B cell (primary cell): ENCODE results near the gene RICTOR. TPM values are rescaled to one million over a fixed set of nuclear protein-coding genes. Genes with fewer than 3 reads are reported as not detected.

Experiments
- ATAC-seq: fragments of 200-7000 bp; cut with Tn5 transposase; one replicate; pipeline ENCODE4 v1.10.0; 2021; ENCODE audit warnings: low read depth, mild to moderate bottlenecking, moderate number of reproducible peaks, moderate library complexity
- CTCF ChIA-PET: fragments of 350-600 bp; sonication (Branson Sonifier 250); formaldehyde crosslinking; loops from one replicate; lab custom pipeline; 2021; ENCODE audit warnings: antibody characterized with exemption, inconsistent platforms; lab: Charles Lee
- POLR2A ChIA-PET: fragments of 350-600 bp; sonication (Branson Sonifier 250); formaldehyde crosslinking; loops from one replicate; lab custom pipeline; 2021; ENCODE audit warnings: antibody characterized with exemption; lab: Charles Lee
- DNase-seq: peaks from one replicate; pipeline ENCODE4 v3.0.0; 2013
- H2AFZ ChIP-seq: 2 replicates; pipeline ENCODE4 v1.6.1; 2012; ENCODE audit warnings: mild to moderate bottlenecking, low read depth, low read length; ENCODE audit not compliant: insufficient read depth, poor library complexity, severe bottlenecking
- H3K27ac ChIP-seq, 2 donors: 1 replicate in 1 of 2; 2 replicates in 1 of 2; pipeline ENCODE4 v1.5.1; 2012 to 2013; ENCODE audit warnings: low read length in 2 of 2, mild to moderate bottlenecking in 2 of 2, moderate library complexity in 1 of 2
- H3K27me3 ChIP-seq, 4 experiments: fragments of 200-600 bp in 1 of 4; sonication (generic) in 1 of 4; replicated peaks in 1 of 4; 1 replicate in 2 of 4; 2 replicates in 2 of 4; pipeline versions ENCODE4 v1.6.1 to v1.7.0; 2013 to 2016; ENCODE audit warnings: low read length in 3 of 4, mild to moderate bottlenecking in 2 of 4, mixed read lengths in 1 of 4, moderate library complexity in 1 of 4; ENCODE audit not compliant: insufficient read depth in 4 of 4, control insufficient read depth in 3 of 4; ENCODE audit errors: control extremely low read depth in 1 of 4
- H3K36me3 ChIP-seq, 2 experiments: replicated peaks in 1 of 2; 1 replicate in 1 of 2; 2 replicates in 1 of 2; pipeline versions ENCODE4 v1.6.1 to v1.7.1; 2013; ENCODE audit warnings: low read length in 1 of 2; ENCODE audit not compliant: insufficient read depth in 2 of 2, control insufficient read depth in 1 of 2; ENCODE audit errors: control extremely low read depth in 1 of 2, extremely low read depth in 1 of 2
- H3K4me1 ChIP-seq, 2 donors: fragments of 200-600 bp in 1 of 2; sonication (generic) in 1 of 2; 1 replicate in 1 of 2; 2 replicates in 1 of 2; pipeline versions ENCODE4 v1.5.1 to v1.6.1; 2013 to 2017; ENCODE audit warnings: low read length in 2 of 2; ENCODE audit not compliant: control insufficient read depth in 2 of 2, insufficient read depth in 2 of 2
- H3K4me2 ChIP-seq: replicated peaks from 2 replicates; pipeline ENCODE3; 2012; ENCODE audit warnings: mild to moderate bottlenecking, low read depth, low read length; ENCODE audit not compliant: poor library complexity, severe bottlenecking
- H3K4me3 ChIP-seq, 5 experiments: fragments of 200-600 bp in 1 of 5; sonication (generic) in 1 of 5; 1 replicate in 3 of 5; 2 replicates in 2 of 5; pipeline versions ENCODE4 v1.5.1 to v1.7.0; 2011 to 2016; ENCODE audit warnings: low read length in 4 of 5, mild to moderate bottlenecking in 4 of 5, low read depth in 2 of 5, control low read depth in 1 of 5, moderate library complexity in 1 of 5; ENCODE audit not compliant: insufficient read depth in 1 of 5; ENCODE audit errors: control extremely low read depth in 1 of 5, extremely low read depth in 1 of 5
- H3K79me2 ChIP-seq: fragments of 200-600 bp; sonication (generic); one replicate; pipeline ENCODE4 v1.6.0; 2016; ENCODE audit warnings: low read length; ENCODE audit not compliant: control insufficient read depth, insufficient read depth
- H3K9ac ChIP-seq: fragments of 200-600 bp; sonication (generic); 2 replicates; pipeline ENCODE4 v1.6.1; 2017; ENCODE audit warnings: mild to moderate bottlenecking, low read length, moderate library complexity
- H3K9me3 ChIP-seq, 3 donors: one replicate each; pipeline versions ENCODE4 v1.6.1 to v1.7.1; 2013; ENCODE audit warnings: low read length in 2 of 3; ENCODE audit not compliant: control insufficient read depth in 2 of 3, insufficient read depth in 1 of 3; ENCODE audit errors: control extremely low read depth in 1 of 3
- H4K20me1 ChIP-seq: 2 replicates; pipeline ENCODE4 v1.6.0; 2012; ENCODE audit warnings: mild to moderate bottlenecking, low read length; ENCODE audit not compliant: insufficient read depth, control insufficient read depth, poor library complexity, severe bottlenecking
- H3K27ac Mint-ChIP-seq: one replicate; pipeline ENCODE4 v1.8.0; 2021; ENCODE audit warnings: mixed read lengths
- H3K27me3 Mint-ChIP-seq: one replicate; pipeline ENCODE4 v1.8.0; 2021; ENCODE audit warnings: mixed read lengths
- H3K4me1 Mint-ChIP-seq: one replicate; pipeline ENCODE4 v1.8.0; 2021; ENCODE audit warnings: mixed read lengths
- H3K4me3 Mint-ChIP-seq: one replicate; pipeline ENCODE4 v1.8.0; 2021; ENCODE audit warnings: mixed read lengths
- H3K9me3 Mint-ChIP-seq: one replicate; pipeline ENCODE4 v1.8.0; 2022; ENCODE audit warnings: mixed read lengths; ENCODE audit not compliant: insufficient read depth
- EZH2 ChIP-seq: IDR thresholded peaks from 2 replicates; pipeline ENCODE4 v1.6.1; 2012; ENCODE audit warnings: borderline replicate concordance, low read depth, mild to moderate bottlenecking, moderate library complexity, low read length; ENCODE audit not compliant: insufficient read depth, poor library complexity, severe bottlenecking
- WGBS: methylation state at CpG from one replicate; pipeline ENCODE4 v1.1.5; 2013; ENCODE audit warnings: missing lambda C conversion rate; ENCODE audit not compliant: insufficient coverage; 5-methylcytosine and 5-hydroxymethylcytosine counted together
- intact Hi-C: fragments of 100-400 bp; cut with micrococcal nuclease; formaldehyde crosslinking; loops from one replicate; pipeline ENCODE4 v1.10.0; 2022
- polyA minus RNA-seq: library from RNA; depleted of rRNA, polyadenylated mRNA; stranded (reverse); fragments of >200 nt; gene quantifications from 2 replicates; pipeline ENCODE4 v1.2.3, GENCODE V29; 2012
- polyA plus RNA-seq: library from polyadenylated mRNA; depleted of rRNA; stranded (reverse); fragments of >200 nt; gene quantifications from 2 replicates; pipeline ENCODE4 v1.2.3, GENCODE V29; 2012
- total RNA-seq, 2 donors: library from RNA; stranded (reverse); fragments of 120-200 nt in 1 of 2; gene quantifications; 1 replicate in 1 of 2; 2 replicates in 1 of 2; pipeline versions ENCODE4 v1.2.3 to v1.2.4, GENCODE V29; 2013 to 2022
- TF ChIP-seq, protein P1 (sequence below): fragments of 200-600 bp; IDR thresholded peaks from one replicate; pipeline ENCODE4 v1.8.0; 2022; ENCODE audit warnings: antibody characterized with exemption, mild to moderate bottlenecking

Gene RICTOR, protein sequence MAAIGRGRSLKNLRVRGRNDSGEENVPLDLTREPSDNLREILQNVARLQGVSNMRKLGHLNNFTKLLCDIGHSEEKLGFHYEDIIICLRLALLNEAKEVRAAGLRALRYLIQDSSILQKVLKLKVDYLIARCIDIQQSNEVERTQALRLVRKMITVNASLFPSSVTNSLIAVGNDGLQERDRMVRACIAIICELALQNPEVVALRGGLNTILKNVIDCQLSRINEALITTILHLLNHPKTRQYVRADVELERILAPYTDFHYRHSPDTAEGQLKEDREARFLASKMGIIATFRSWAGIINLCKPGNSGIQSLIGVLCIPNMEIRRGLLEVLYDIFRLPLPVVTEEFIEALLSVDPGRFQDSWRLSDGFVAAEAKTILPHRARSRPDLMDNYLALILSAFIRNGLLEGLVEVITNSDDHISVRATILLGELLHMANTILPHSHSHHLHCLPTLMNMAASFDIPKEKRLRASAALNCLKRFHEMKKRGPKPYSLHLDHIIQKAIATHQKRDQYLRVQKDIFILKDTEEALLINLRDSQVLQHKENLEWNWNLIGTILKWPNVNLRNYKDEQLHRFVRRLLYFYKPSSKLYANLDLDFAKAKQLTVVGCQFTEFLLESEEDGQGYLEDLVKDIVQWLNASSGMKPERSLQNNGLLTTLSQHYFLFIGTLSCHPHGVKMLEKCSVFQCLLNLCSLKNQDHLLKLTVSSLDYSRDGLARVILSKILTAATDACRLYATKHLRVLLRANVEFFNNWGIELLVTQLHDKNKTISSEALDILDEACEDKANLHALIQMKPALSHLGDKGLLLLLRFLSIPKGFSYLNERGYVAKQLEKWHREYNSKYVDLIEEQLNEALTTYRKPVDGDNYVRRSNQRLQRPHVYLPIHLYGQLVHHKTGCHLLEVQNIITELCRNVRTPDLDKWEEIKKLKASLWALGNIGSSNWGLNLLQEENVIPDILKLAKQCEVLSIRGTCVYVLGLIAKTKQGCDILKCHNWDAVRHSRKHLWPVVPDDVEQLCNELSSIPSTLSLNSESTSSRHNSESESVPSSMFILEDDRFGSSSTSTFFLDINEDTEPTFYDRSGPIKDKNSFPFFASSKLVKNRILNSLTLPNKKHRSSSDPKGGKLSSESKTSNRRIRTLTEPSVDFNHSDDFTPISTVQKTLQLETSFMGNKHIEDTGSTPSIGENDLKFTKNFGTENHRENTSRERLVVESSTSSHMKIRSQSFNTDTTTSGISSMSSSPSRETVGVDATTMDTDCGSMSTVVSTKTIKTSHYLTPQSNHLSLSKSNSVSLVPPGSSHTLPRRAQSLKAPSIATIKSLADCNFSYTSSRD (N-terminal part only)
- total RNA-seq (82.8 and 84.3 TPM in 2 replicates), polyA plus RNA-seq (15.4 and 23.4 TPM in 2 replicates), polyA minus RNA-seq (33.8 and 46.8 TPM in 2 replicates)
- 73.7 TPM for total RNA-seq (2013)

DNA sequence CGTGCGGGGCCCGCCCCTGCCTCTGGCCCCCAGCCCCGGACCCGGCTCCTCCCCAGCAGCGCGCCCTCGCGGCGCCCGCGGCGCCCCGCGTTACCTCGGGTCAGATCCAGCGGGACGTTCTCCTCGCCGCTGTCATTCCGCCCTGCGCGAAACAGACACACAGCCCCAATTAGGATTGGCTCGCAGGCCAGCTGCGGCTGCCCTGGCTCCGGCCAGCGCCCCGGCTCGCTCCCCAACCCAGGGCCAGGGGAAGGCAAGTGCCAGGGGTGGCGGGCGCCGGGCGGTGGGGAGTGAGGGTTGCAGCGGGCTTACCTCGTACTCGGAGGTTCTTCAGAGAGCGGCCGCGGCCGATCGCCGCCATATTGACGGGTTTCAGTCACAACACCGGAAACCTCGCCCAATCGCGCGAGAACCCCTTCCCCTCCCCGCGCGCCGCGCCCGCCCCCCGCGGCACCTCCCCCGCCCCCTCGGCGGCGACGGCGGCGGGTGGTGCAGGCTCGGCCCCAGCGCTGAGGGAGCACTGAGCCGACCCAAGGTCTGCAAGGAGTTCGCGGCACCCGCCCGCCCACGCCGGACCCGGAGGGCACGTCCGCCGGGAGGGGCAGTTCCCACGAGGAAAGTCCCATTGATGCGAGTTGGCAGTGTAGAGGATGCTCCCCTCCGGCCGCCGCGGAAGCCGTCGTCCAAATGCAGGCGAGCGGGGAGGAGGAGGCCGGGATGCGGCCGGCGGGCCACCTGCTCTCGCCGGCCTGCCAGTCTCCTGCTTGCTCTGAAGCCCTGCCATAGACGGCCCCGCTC lies at the start of gene RICTOR:
Gene RICTOR (minus strand): TSS at position 383 of the 798 bp plus-strand sequence. CDS start 22 bp downstream, at position 361.
- WGBS: under 1% methylated on average over 86 of the region's 94 CpGs
- H4K20me1 ChIP-seq: peaks cover 9% of the 10 kb centered on the region
- H3K27ac ChIP-seq: peak within 1 kb of the TSS; percentile 88 to 96
- H3K4me3 ChIP-seq: peak within 1 kb of the TSS; percentile 75 to 95 (median 82)
- Mint-ChIP-seq H3K4me1 (peaks cover 54% of the 10 kb centered on the region), H3K27ac (peak within 1 kb of the TSS; percentile 99), H3K9me3 (no peaks in the 10 kb centered on the region), H3K4me3 (peak within 1 kb of the TSS; percentile 99), H3K27me3 (no peaks in the 10 kb centered on the region)
- H3K4me1 ChIP-seq: peaks cover 22 to 39% of the 10 kb centered on the region in 2 donors
- ChIA-PET CTCF (no interaction called here), POLR2A (no interaction called here)
- H3K9me3 ChIP-seq: no peaks in the 10 kb centered on the region
- H3K9ac ChIP-seq: peak within 1 kb of the TSS; percentile 86
- H3K4me2 ChIP-seq: peak within 1 kb of the TSS; percentile 74
- DNase-seq (peak; percentile 92), ATAC-seq (peak; percentile 79)
- H3K27me3 ChIP-seq: no peaks in the 10 kb centered on the region
- H3K79me2 ChIP-seq: peaks cover 66% of the 10 kb centered on the region
- intact Hi-C loops: loop anchor here (1.0 to 10.0 kb wide), 3 partner anchors 1681 to 1724 kb away; partner anchors contain the start of genes NUP155, PRKAA1, TTC33 and WDR70
- peaks cover 2 to 5% of the 10 kb centered on the region in 2 experiments for H3K36me3 ChIP-seq
- H2AFZ ChIP-seq: peak within 1 kb of the TSS; percentile 93
- TF ChIP-seq EZH2: no peak
- TF ChIP-seq, protein P1, sequence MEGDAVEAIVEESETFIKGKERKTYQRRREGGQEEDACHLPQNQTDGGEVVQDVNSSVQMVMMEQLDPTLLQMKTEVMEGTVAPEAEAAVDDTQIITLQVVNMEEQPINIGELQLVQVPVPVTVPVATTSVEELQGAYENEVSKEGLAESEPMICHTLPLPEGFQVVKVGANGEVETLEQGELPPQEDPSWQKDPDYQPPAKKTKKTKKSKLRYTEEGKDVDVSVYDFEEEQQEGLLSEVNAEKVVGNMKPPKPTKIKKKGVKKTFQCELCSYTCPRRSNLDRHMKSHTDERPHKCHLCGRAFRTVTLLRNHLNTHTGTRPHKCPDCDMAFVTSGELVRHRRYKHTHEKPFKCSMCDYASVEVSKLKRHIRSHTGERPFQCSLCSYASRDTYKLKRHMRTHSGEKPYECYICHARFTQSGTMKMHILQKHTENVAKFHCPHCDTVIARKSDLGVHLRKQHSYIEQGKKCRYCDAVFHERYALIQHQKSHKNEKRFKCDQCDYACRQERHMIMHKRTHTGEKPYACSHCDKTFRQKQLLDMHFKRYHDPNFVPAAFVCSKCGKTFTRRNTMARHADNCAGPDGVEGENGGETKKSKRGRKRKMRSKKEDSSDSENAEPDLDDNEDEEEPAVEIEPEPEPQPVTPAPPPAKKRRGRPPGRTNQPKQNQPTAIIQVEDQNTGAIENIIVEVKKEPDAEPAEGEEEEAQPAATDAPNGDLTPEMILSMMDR: no peak
